GM12873 (cell line): ENCODE results near the gene TMEM41B.

Experiments used
- CTCF ChIP-seq: IDR thresholded peaks from 2 replicates; pipeline ENCODE4 v1.5.1; 2012; ENCODE audit warnings: low read depth, mild to moderate bottlenecking, moderate library complexity, low read length, control low read depth; ENCODE audit not compliant: insufficient read depth; ENCODE audit errors: missing control alignments

Gene TMEM41B

DNA sequence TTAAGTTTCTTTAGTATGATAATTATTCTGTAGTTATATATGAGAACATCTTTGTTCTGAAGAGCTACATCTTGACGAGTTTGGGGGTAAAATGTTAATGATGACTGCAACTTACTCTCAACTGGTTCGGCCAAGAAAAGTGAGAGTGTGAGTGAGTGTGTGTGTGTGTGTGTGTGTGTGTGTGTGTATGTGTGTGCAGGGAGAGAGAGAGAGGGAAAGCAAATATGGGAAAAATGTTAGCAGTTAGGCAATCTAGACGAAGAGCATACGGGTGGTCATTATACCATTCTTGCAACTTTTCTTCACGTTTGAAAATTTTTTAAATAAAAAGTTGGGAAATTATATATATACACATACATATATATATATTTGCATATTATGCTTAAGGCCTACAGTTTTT is 18.3 kb upstream of the TMEM41B start:
- no peak for TF ChIP-seq CTCF

DNA sequence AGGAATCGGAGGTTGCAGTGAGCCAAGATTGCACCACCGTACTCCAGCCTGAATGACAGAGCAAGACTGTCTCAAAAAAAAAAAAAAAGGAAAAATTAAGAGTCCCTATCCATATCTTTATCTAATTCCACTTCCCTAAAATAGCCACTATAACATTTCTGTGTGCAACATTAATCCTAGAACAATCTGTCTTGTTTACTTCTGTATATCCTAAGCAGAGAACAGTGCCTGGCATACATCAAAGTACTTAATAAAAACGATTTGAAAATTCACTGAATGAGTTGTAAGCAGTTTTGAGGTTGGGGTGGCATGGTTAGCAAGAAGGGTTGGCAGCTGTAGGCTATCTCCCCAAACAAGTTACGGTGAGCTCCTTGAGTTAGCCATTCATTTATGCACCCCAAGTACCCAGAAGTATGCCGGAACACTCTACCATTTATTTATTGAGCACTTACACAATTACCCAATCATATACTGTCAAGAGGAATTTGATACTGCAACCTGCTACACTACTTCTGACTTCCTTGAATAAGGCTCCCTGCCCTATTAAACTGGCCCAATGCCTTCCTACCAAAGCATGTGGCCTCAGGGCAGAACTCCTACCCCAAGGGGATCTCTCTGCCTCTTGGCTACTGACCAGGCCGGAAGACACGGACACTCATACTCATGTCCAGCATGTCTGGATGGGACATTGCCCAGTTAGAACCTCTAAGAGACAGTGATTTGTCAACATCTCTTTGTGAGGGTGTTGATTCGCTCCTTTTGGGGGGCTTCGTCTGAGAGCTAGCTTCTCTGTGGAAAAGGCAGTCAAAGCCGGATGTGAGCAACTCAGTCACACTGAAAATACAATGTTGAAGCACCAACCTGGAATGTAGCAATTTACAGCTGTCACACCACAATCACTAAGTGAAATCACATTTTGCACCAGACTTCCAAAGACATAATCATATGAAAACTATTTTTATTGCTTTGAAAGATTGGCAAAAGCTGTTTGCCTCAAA is 16.3 kb upstream of the TMEM41B start:
- TF ChIP-seq CTCF, result no peak

DNA sequence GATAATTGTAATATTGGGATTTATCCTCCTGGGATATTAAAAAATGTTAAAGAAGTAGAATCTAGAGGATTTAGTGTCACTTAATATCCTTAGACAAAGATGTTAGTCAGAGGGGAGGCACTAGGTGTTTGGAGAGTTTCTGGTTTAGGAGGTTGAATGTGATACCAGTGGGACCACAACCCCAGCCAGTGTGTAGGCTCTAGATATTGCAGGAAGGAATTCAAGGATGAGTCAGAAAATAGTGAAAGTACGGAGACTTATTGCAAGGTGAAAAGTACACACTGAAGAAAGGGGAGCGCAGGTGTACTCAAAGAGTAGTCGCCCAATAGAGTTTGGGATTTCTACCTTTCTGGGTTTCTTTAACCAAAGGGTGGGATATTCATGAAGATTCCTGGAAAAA is 5.7 kb upstream of the TMEM41B start:
- TF ChIP-seq CTCF, result no peak

DNA sequence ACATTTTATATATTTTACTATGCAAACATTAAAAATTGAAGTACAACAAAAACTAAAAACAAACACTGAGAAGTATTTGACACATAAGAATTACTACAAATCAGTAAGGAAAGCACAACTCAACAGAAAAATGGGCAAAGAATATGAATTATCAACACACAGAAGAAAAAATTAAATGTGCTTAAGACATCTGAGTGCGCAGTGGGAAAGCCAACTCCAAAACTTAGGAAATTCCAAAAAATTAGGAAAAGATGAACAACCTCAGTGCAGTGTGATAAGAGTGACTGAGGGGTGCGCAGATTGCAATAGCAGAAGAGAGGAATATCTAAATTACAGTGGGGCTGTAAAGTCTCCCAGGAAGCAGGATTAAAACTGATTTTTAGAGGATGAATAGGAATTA is 1.9 kb upstream of the TMEM41B start:
- no peak for TF ChIP-seq CTCF

DNA sequence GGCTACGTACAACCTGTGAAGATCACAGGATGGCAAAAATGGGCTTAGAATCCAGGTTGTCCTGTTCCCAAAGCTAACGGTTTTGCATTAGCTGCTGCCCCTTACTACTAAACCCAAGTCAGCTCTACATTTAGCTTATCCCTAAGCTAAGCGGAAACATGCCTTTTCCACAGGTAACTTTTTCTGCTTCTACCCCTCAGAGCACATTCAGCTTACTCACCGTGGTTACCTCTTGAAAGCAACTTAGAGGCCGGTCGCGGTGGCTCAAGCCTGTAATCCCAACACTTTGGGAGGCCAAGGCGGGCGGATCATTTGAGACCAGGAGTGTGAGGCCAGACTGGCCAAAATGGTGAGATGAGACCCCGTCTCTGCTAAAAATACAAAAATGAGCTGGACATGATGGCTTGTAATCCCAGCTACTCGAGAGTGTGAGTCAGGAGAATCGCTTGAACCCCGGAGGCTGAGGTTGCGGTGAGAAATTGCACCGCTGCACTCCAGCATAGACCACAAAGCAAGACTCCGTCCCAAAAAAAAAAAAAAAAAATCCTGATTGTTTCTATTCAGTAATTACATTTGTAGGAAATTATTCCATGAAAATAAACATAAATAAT is 790 bp upstream of the TMEM41B start:
- no peak for TF ChIP-seq CTCF

GRCh38 chr11:9313648-9314290 is 624 bp downstream of the TMEM41B start:
- TF ChIP-seq CTCF, result no peak

- no peak for TF ChIP-seq CTCF
Observed at GRCh38 chr11:9310485-9311090, 3.8 kb downstream of the TMEM41B start.
